Liver (tissue), 9 donors: ENCODE measurements around the gene SCLY. TPM values are rescaled to one million over a fixed set of nuclear protein-coding genes. Genes with fewer than 3 reads are reported as not detected.

Source experiments
- DNase-seq: peaks from one replicate; pipeline ENCODE4 v3.0.0-alpha.2; 2017; ENCODE audit warnings: low spot score
- H3K27ac ChIP-seq, 2 donors: one replicate each; pipeline ENCODE4 v1.7.0; 2013; ENCODE audit warnings: inconsistent platforms in 2 of 2, low read length in 2 of 2, control low read depth in 1 of 2, low read depth in 1 of 2, mild to moderate bottlenecking in 1 of 2
- H3K27me3 ChIP-seq, 4 donors: one replicate each; pipeline versions ENCODE4 v1.6.1 to v1.7.0; 2013; ENCODE audit warnings: low read length in 3 of 4, inconsistent platforms in 1 of 4, mild to moderate bottlenecking in 1 of 4, moderate library complexity in 1 of 4; ENCODE audit not compliant: control insufficient read depth in 4 of 4, insufficient read depth in 4 of 4
- H3K36me3 ChIP-seq, 4 donors: one replicate each; pipeline versions ENCODE4 v1.6.1 to v1.7.0; 2013; ENCODE audit warnings: low read length in 3 of 4, mild to moderate bottlenecking in 3 of 4, low read depth in 1 of 4, moderate library complexity in 1 of 4; ENCODE audit not compliant: control insufficient read depth in 4 of 4, insufficient read depth in 3 of 4
- H3K4me1 ChIP-seq, 4 donors: one replicate each; pipeline versions ENCODE4 v1.6.1 to v1.7.0; 2013; ENCODE audit warnings: low read length in 3 of 4, mild to moderate bottlenecking in 3 of 4, moderate library complexity in 1 of 4; ENCODE audit not compliant: control insufficient read depth in 4 of 4, insufficient read depth in 4 of 4
- H3K4me3 ChIP-seq, 3 donors: one replicate each; pipeline versions ENCODE4 v1.6.1 to v1.7.0; 2013; ENCODE audit warnings: low read length in 3 of 3, control low read depth in 1 of 3, low read depth in 1 of 3, mild to moderate bottlenecking in 1 of 3
- H3K9ac ChIP-seq, 2 donors: one replicate each; pipeline ENCODE4 v1.7.0; 2013; ENCODE audit warnings: low read length in 2 of 2, mild to moderate bottlenecking in 2 of 2, moderate library complexity in 2 of 2, control low read depth in 1 of 2, low read depth in 1 of 2
- H3K9me3 ChIP-seq, 4 donors: one replicate each; pipeline versions ENCODE4 v1.6.1 to v1.7.0; 2013; ENCODE audit warnings: low read length in 3 of 4; ENCODE audit not compliant: control insufficient read depth in 4 of 4
- ATF3 ChIP-seq: IDR thresholded peaks from 2 replicates; pipeline ENCODE4 v1.6.1; 2016; ENCODE audit warnings: antibody characterized with exemption
- CTCF ChIP-seq: fragments of 150-350 bp; IDR thresholded peaks from 2 replicates; pipeline ENCODE4 v1.5.1; 2017; ENCODE audit warnings: improper control_type of control experiment, low read depth, low read length; ENCODE audit not compliant: missing input control
- EGR1 ChIP-seq, 2 donors: IDR thresholded peaks; 2 replicates each; pipeline ENCODE4 v1.6.1; 2016 to 2018; ENCODE audit warnings: antibody characterized with exemption in 2 of 2, low read depth in 2 of 2
- FOXA1 ChIP-seq: IDR thresholded peaks from 2 replicates; pipeline ENCODE4 v1.6.1; 2016; ENCODE audit warnings: antibody characterized with exemption
- FOXA2 ChIP-seq: IDR thresholded peaks from 2 replicates; pipeline ENCODE4 v1.6.1; 2016; ENCODE audit warnings: antibody characterized with exemption
- GABPA ChIP-seq, 2 donors: IDR thresholded peaks in 1 of 2; conservative IDR thresholded peaks in 1 of 2; 2 replicates each; pipeline ENCODE4 v1.6.1; 2016; ENCODE audit warnings: antibody characterized with exemption in 2 of 2, mild to moderate bottlenecking in 1 of 2, moderate library complexity in 1 of 2
- HNF4A ChIP-seq, 2 donors: conservative IDR thresholded peaks; 2 replicates each; pipeline ENCODE4 v1.6.1; 2016; ENCODE audit warnings: antibody characterized with exemption in 2 of 2, mild to moderate bottlenecking in 2 of 2
- HNF4G ChIP-seq: IDR thresholded peaks from 2 replicates; pipeline ENCODE4 v1.6.1; 2016; ENCODE audit warnings: antibody characterized with exemption
- JUND ChIP-seq, 2 donors: IDR thresholded peaks; 2 replicates each; pipeline ENCODE4 v1.6.1; 2016; ENCODE audit warnings: antibody characterized with exemption in 2 of 2
- MAX ChIP-seq: IDR thresholded peaks from 2 replicates; pipeline ENCODE4 v1.6.1; 2016; ENCODE audit warnings: antibody characterized with exemption
- NR2F2 ChIP-seq: IDR thresholded peaks from 2 replicates; pipeline ENCODE4 v1.6.1; 2016; ENCODE audit warnings: antibody characterized with exemption
- RAD21 ChIP-seq, 2 donors: IDR thresholded peaks; 2 replicates each; pipeline ENCODE4 v1.6.1; 2016; ENCODE audit warnings: antibody characterized with exemption in 2 of 2, mild to moderate bottlenecking in 2 of 2
- REST ChIP-seq: IDR thresholded peaks from 2 replicates; pipeline ENCODE4 v1.6.1; 2016; ENCODE audit warnings: antibody characterized with exemption, mild to moderate bottlenecking
- RXRA ChIP-seq, 2 donors: IDR thresholded peaks; 2 replicates each; pipeline ENCODE4 v1.6.1; 2017 to 2018; ENCODE audit warnings: antibody characterized with exemption in 2 of 2, mild to moderate bottlenecking in 1 of 2
- SP1 ChIP-seq: IDR thresholded peaks from 2 replicates; pipeline ENCODE4 v1.6.1; 2018; ENCODE audit warnings: antibody characterized with exemption, mild to moderate bottlenecking
- TAF1 ChIP-seq: conservative IDR thresholded peaks from 2 replicates; pipeline ENCODE4 v1.6.1; 2016; ENCODE audit warnings: antibody characterized with exemption, mild to moderate bottlenecking
- YY1 ChIP-seq: IDR thresholded peaks from 2 replicates; pipeline ENCODE4 v1.6.1; 2016; ENCODE audit warnings: antibody characterized with exemption, mild to moderate bottlenecking
- WGBS: extraction: QIAGEN DNeasy Blood & Tissue Kit; methylation state at CpG from one replicate; pipeline ENCODE4 v1.1.7; 2013; 5-methylcytosine and 5-hydroxymethylcytosine counted together
- polyA plus RNA-seq, 2 donors: library from polyadenylated mRNA; stranded (reverse) in 1 of 2; unstranded in 1 of 2; fragments of 200-250 nt in 1 of 2; fragments of >200 nt in 1 of 2; fragmentation: Nextera tagmentation in 1 of 2; extraction: Ambion mirVana in 1 of 2; gene quantifications; one replicate each; pipeline versions ENCODE4 v1.2.1 to v1.2.3, GENCODE V29; 2013 to 2015
- total RNA-seq, 2 donors: library from RNA; depleted of rRNA; stranded (reverse); fragments of >200 nt; gene quantifications; one replicate each; pipeline ENCODE4 v1.2.3, GENCODE V29; 2014
- donor health status: healthy.
- donor health status: healthy.
- donor health status: healthy.
- donor health status: healthy.
- donor health status: healthy.

Gene SCLY
- total and polyA plus RNA-seq, 4 donors: 21.6 to 39.2 (median 25.0) TPM

- TF ChIP-seq HNF4A (conservative IDR thresholded peaks at IDR 0.05) (no peak), NR2F2 (no peak), CTCF (no peak), FOXA1 (no peak), FOXA2 (no peak), RAD21 (IDR thresholded peaks at IDR 0.05) (no peak), YY1 (no peak)
- no peak overlapping the region for H3K27ac ChIP-seq
- H3K36me3 ChIP-seq: no peaks in the 10 kb centered on the region
- DNase-seq: no peak
- H3K4me1 ChIP-seq: peaks cover 0 to 8% (median 2%) of the 10 kb centered on the region in 4 donors
- no peak overlapping the region for H3K4me3 ChIP-seq
- H3K27me3 ChIP-seq: no peaks in the 10 kb centered on the region
- no peak overlapping the region for H3K9ac ChIP-seq
- H3K9me3 ChIP-seq: no peaks in the 10 kb centered on the region
- 94% methylated on average over 60 of the region's 60 CpGs for whole genome bisulfite sequencing
These were observed 80.1 kb downstream of the SCLY start for GRCh38 chr2:238140721-238141540.

GRCh38 chr2:238141541-238142318 lies 80.9 kb downstream of the SCLY start:
- Histone ChIP-seq H3K9me3 (no peaks in the 10 kb centered on the region), H3K27me3 (no peaks in the 10 kb centered on the region), H3K36me3 (no peaks in the 10 kb centered on the region), H3K9ac (no peak overlapping the region), H3K4me3 (no peak overlapping the region), H3K4me1 (peaks cover 0 to 7% (median 2%) of the 10 kb centered on the region in 4 donors), H3K27ac (no peak overlapping the region)
- no peak for TF ChIP-seq CTCF
- no peak for TF ChIP-seq FOXA1
- TF ChIP-seq REST: no peak
- no peak for TF ChIP-seq JUND (IDR thresholded peaks at IDR 0.05)
- no peak for TF ChIP-seq ATF3
- no peak for TF ChIP-seq SP1
- no peak for TF ChIP-seq FOXA2
- TF ChIP-seq GABPA (IDR thresholded peaks at IDR 0.05 in 1 of 2, conservative IDR thresholded peaks at IDR 0.05 in 1 of 2): no peak
- no peak for TF ChIP-seq HNF4A (conservative IDR thresholded peaks at IDR 0.05)
- no peak for TF ChIP-seq TAF1
- no peak for TF ChIP-seq MAX
- no peak for TF ChIP-seq HNF4G
- TF ChIP-seq NR2F2: no peak
- TF ChIP-seq YY1: no peak
- no peak for TF ChIP-seq RAD21 (IDR thresholded peaks at IDR 0.05)
- TF ChIP-seq EGR1 (IDR thresholded peaks at IDR 0.05; ENCODE audit: low read depth in 2 of 2): no peak
- no peak for TF ChIP-seq RXRA (IDR thresholded peaks at IDR 0.05)
- DNase-seq: no peak
- WGBS: 73% methylated on average over 10 of the region's 10 CpGs
